ENCODE data around the gene GSTO2. TPM values are rescaled to one million over a fixed set of nuclear protein-coding genes. Genes with fewer than 3 reads are reported as not detected.

Gene GSTO2
- total RNA-seq, 1 donor from 2014 or later, result 5.9 TPM

DNA sequence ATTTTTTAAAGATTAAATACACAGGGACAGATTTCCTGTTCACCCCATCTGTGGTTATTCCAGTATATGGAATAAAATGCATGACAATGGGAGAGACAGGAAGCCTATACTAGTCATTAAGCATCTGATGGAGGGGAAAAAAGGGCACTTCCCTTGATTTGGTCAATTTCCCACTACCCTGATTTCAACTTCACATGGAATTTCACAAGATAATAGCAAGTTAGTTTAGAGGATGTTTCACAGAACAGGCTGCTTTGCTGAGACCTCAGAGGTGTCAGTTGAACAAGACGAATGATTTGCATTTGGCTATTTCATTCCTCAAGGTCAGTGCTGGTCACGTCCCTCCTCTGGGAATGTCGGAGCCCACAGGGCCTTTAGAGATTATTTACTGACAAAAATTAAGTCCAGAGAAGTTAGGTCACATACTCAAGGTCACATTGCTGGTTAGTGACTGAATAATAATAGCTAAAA lies 74.0 kb downstream of the GSTO2 start:
- DNase-seq (ENCODE audit: low spot score), result no peak
- TF ChIP-seq, protein P1, sequence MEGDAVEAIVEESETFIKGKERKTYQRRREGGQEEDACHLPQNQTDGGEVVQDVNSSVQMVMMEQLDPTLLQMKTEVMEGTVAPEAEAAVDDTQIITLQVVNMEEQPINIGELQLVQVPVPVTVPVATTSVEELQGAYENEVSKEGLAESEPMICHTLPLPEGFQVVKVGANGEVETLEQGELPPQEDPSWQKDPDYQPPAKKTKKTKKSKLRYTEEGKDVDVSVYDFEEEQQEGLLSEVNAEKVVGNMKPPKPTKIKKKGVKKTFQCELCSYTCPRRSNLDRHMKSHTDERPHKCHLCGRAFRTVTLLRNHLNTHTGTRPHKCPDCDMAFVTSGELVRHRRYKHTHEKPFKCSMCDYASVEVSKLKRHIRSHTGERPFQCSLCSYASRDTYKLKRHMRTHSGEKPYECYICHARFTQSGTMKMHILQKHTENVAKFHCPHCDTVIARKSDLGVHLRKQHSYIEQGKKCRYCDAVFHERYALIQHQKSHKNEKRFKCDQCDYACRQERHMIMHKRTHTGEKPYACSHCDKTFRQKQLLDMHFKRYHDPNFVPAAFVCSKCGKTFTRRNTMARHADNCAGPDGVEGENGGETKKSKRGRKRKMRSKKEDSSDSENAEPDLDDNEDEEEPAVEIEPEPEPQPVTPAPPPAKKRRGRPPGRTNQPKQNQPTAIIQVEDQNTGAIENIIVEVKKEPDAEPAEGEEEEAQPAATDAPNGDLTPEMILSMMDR (IDR thresholded peaks at IDR 0.05; ENCODE audit: unreplicated experiment), result no peak
- peaks cover 30% of the 10 kb centered on the region for H3K4me1 Mint-ChIP-seq (ENCODE audit: unreplicated experiment)
- no peaks in the 10 kb centered on the region for H3K36me3 Mint-ChIP-seq (ENCODE audit: low read depth, unreplicated experiment)
- H3K4me3 Mint-ChIP-seq (ENCODE audit: unreplicated experiment), result no peak overlapping the region
- no peak overlapping the region for H3K27ac Mint-ChIP-seq (ENCODE audit: unreplicated experiment)
- H3K27me3 Mint-ChIP-seq (ENCODE audit: unreplicated experiment), result peaks cover 9% of the 10 kb centered on the region
- H3K9me3 Mint-ChIP-seq (ENCODE audit: unreplicated experiment), result no peaks in the 10 kb centered on the region

DNA sequence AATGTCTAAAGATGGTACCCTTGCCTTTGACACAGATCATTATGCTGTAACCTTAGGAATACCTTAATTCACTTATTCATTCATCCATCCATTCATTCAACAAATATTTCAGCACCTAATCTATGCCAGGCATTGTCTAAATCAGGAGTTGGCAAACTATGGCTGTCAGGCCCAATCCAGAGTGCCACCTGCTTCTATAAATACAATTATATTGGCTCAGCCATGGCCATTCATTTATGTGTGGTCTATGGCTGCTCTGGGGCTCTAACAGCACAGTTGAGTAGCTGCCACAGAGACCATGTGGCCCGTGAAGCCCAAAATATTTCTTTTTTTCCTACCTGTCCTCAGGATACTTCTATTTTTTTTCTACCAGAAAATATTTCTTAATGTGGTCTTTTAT lies 75.2 kb downstream of the GSTO2 start:
- H3K4me1 Mint-ChIP-seq (ENCODE audit: unreplicated experiment), result peaks cover 24% of the 10 kb centered on the region
- no peak overlapping the region for H3K27ac Mint-ChIP-seq (ENCODE audit: unreplicated experiment)
- no peak overlapping the region for H3K4me3 Mint-ChIP-seq (ENCODE audit: unreplicated experiment)
- H3K9me3 Mint-ChIP-seq (ENCODE audit: unreplicated experiment), result no peaks in the 10 kb centered on the region
- no peaks in the 10 kb centered on the region for H3K36me3 Mint-ChIP-seq (ENCODE audit: low read depth, unreplicated experiment)
- TF ChIP-seq, protein P1 (IDR thresholded peaks at IDR 0.05; ENCODE audit: unreplicated experiment), result no peak
- no peak for DNase-seq (ENCODE audit: low spot score)
- peaks cover 3% of the 10 kb centered on the region for H3K27me3 Mint-ChIP-seq (ENCODE audit: unreplicated experiment)

DNA sequence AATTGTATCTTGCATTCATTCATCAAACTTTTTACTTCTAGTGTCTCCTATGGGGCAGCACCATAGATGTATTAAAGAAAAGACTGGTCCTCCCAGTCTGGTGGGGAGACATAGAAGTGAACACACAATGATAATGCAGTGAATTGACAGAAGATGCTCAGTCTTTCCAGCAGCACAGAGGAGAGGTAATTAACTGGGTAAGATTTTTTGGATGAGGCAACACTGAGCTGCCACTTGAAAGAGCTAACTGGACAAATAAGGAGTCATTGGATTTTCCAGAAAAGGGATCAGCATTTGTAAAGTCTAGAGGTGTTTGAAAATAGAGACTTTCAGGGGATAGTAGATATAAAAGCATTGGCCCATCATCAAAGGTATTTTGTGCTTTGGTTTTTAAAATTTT lies 76.5 kb downstream of the GSTO2 start:
- H3K27me3 Mint-ChIP-seq (ENCODE audit: unreplicated experiment), result peaks cover 2% of the 10 kb centered on the region
- TF ChIP-seq, protein P1 (IDR thresholded peaks at IDR 0.05; ENCODE audit: unreplicated experiment), result no peak
- peaks cover 13% of the 10 kb centered on the region for H3K4me1 Mint-ChIP-seq (ENCODE audit: unreplicated experiment)
- no peak for DNase-seq (ENCODE audit: low spot score)
- H3K9me3 Mint-ChIP-seq (ENCODE audit: unreplicated experiment), result no peaks in the 10 kb centered on the region
- H3K27ac Mint-ChIP-seq (ENCODE audit: unreplicated experiment), result no peak overlapping the region
- no peaks in the 10 kb centered on the region for H3K36me3 Mint-ChIP-seq (ENCODE audit: low read depth, unreplicated experiment)
- no peak overlapping the region for H3K4me3 Mint-ChIP-seq (ENCODE audit: unreplicated experiment)

GRCh38 chr10:104345941-104346340 lies 77.0 kb downstream of the GSTO2 start:
- Mint-ChIP-seq H3K4me1 (ENCODE audit: unreplicated experiment) (peaks cover 13% of the 10 kb centered on the region), H3K27ac (ENCODE audit: unreplicated experiment) (no peak overlapping the region), H3K27me3 (ENCODE audit: unreplicated experiment) (peaks cover 2% of the 10 kb centered on the region), H3K4me3 (ENCODE audit: unreplicated experiment) (no peak overlapping the region), H3K9me3 (ENCODE audit: unreplicated experiment) (no peaks in the 10 kb centered on the region), H3K36me3 (ENCODE audit: low read depth, unreplicated experiment) (no peaks in the 10 kb centered on the region)
- DNase-seq (ENCODE audit: low spot score), result no peak
- TF ChIP-seq, protein P1 (IDR thresholded peaks at IDR 0.05; ENCODE audit: unreplicated experiment), result no peak

DNA sequence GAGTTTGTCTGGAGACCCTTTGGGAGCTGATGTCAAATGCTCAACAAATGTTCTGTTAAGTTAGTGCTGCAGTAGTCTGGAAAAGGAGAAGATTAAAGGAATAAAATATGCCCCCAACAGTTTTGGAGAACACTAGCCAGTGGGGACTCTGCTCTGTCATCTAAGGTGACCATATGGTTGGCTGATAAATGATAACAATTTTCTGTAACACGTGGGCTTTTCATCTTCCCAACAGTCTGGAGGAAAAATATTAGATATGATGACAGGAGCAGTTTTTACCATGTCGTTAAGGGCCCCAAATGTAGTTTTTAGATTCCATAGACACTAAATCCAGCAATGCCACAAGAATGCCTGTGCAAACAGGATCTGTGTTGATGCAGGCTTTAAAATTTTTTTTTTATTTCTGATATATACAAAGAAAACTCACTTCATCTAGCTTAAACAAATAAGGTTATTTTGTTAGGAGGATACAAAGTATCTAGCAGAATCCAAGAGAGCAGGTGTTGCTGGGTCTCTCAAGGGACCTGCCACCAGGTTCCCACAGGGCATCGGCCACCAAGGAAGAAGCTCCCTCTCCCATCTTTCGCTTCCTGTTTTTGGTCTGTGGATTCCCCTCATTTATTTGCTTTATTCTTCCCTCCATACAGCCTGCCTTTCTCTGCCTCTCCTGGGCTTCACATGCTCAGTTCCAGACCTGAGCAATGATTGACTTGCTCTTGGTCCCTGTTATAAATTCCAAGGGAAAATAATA lies 78.5 kb downstream of the GSTO2 start:
- no peak overlapping the region for H3K4me3 Mint-ChIP-seq (ENCODE audit: unreplicated experiment)
- DNase-seq (ENCODE audit: low spot score), result no peak
- H3K9me3 Mint-ChIP-seq (ENCODE audit: unreplicated experiment), result no peaks in the 10 kb centered on the region
- peaks cover 2% of the 10 kb centered on the region for H3K27me3 Mint-ChIP-seq (ENCODE audit: unreplicated experiment)
- no peak overlapping the region for H3K27ac Mint-ChIP-seq (ENCODE audit: unreplicated experiment)
- H3K4me1 Mint-ChIP-seq (ENCODE audit: unreplicated experiment), result peaks cover 15% of the 10 kb centered on the region
- TF ChIP-seq, protein P1 (IDR thresholded peaks at IDR 0.05; ENCODE audit: unreplicated experiment), result no peak
- no peaks in the 10 kb centered on the region for H3K36me3 Mint-ChIP-seq (ENCODE audit: low read depth, unreplicated experiment)

All from endothelial cell (in vitro differentiated cells).